Duodenal mucosa (tissue), 2 donors: ENCODE results near the gene ERCC3.
"Not testable (repeated sequence)": the region's sequence is repeated elsewhere in the genome, so short reads cannot be mapped to it uniquely, and the experiment has no call there.

Experiments used
- H3K27ac ChIP-seq: one replicate; pipeline ENCODE4 v1.7.0; 2013; ENCODE audit warnings: low read depth, low read length
- H3K27me3 ChIP-seq, 2 donors: one replicate each; pipeline ENCODE4 v1.7.0; 2013; ENCODE audit warnings: low read length in 2 of 2, control low read depth in 1 of 2; ENCODE audit not compliant: insufficient read depth in 2 of 2, control insufficient read depth in 1 of 2
- H3K36me3 ChIP-seq, 2 donors: one replicate each; pipeline ENCODE4 v1.7.0; 2013; ENCODE audit warnings: low read length in 2 of 2, control low read depth in 1 of 2; ENCODE audit not compliant: insufficient read depth in 2 of 2, control insufficient read depth in 1 of 2
- H3K4me1 ChIP-seq, 2 donors: one replicate each; pipeline ENCODE4 v1.7.0; 2013; ENCODE audit warnings: low read length in 2 of 2, control low read depth in 1 of 2; ENCODE audit not compliant: insufficient read depth in 2 of 2, control insufficient read depth in 1 of 2
- H3K4me3 ChIP-seq, 2 donors: one replicate each; pipeline ENCODE4 v1.7.0; 2013; ENCODE audit warnings: low read length in 2 of 2, low read depth in 1 of 2
- H3K9ac ChIP-seq, 2 donors: one replicate each; pipeline ENCODE4 v1.7.0; 2013; ENCODE audit warnings: low read length in 2 of 2, low read depth in 1 of 2
- H3K9me3 ChIP-seq, 2 donors: one replicate each; pipeline ENCODE4 v1.7.0; 2013; ENCODE audit warnings: low read length in 2 of 2, control low read depth in 1 of 2; ENCODE audit not compliant: control insufficient read depth in 1 of 2

The ERCC3 gene

DNA sequence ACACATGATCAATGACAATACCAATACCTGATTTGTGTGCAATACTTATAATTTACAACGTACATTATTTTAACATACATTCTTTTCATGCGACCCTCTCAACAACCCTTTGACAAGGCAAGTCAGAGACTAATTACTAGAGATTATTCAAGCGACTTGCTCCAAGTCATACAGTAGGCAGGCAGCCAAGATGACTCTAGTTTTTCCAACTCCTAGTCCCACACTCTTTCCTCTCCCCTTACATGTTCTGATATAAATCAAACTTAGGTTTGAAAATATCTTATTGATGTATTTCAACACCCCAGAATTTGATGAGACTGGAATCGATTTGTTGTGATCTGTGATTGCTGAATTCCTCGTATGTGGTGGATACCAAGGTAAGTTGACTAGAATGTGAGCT lies 65.8 kb downstream of the ERCC3 start:
- no peak overlapping the region for H3K27ac ChIP-seq
- peaks cover 11 to 12% of the 10 kb centered on the region in 2 donors for H3K4me1 ChIP-seq
- peaks cover 13 to 21% of the 10 kb centered on the region in 2 donors for H3K27me3 ChIP-seq
- H3K9ac ChIP-seq: no peak overlapping the region
- H3K4me3 ChIP-seq: no peak overlapping the region
- H3K36me3 ChIP-seq: no peaks in the 10 kb centered on the region
- H3K9me3 ChIP-seq: peaks cover 0 to 2% of the 10 kb centered on the region in 2 donors

DNA sequence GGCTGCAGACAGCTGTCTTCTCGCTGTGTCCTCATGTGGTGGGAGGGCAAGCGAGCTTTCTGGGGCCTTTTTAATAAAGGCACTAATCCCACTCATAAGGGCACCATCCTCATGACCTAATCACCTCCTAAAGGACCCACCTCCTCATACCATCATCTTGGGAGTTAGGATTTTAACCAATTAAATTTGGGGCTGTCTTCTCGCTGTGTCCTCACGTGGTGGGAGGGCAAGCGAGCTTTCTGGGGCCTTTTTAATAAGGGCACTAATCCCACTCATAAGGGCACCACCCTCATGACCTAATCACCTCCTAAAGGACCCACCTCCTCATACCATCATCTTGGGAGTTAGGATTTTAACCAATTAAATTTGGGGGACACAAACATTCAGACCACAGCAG lies 66.7 kb downstream of the ERCC3 start:
- not testable (repeated sequence) for H3K4me3 ChIP-seq, H3K27ac ChIP-seq

DNA sequence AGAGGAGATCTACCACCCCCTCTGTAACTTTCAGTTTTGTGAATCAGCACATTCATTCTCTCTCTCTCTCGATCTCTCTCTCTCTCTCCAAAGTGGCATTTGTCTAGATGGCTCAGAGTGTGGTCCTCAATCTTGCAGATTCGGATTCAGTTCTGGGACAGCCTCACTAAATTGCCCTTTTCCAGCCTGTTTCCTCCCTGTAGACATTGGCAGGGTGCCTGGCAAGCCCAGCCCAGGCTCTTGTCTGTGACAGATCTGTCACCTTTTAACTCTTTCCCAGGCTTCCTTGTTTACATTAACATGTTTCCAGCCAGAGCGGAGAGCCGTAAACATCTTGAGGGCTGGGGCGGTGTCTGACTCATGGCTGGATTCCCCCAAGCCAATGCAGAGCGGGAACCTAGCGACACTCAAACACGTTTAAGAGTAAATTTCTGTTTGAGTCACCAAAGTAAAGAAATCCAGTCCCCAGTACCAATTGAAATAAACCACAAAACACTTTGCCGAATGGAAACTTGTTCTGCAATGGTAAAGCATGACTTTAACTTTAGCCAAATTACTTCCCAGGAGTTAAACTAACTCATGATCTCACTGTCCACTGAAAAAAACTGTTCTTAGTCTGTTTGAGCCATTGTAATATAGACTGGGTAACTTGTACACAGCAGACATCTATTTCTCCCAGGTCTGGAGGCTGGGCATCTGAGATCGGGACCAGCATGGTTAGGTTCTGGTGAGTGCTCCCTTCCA lies 67.3 kb downstream of the ERCC3 start:
- no peak overlapping the region for H3K9ac ChIP-seq
- peak overlapping the region; percentile 32 to 33 for H3K4me3 ChIP-seq
- peaks cover 13 to 24% of the 10 kb centered on the region in 2 donors for H3K27me3 ChIP-seq
- H3K27ac ChIP-seq: no peak overlapping the region
- peaks cover 11 to 12% of the 10 kb centered on the region in 2 donors for H3K4me1 ChIP-seq
- no peaks in the 10 kb centered on the region for H3K36me3 ChIP-seq
- H3K9me3 ChIP-seq: peaks cover 0 to 2% of the 10 kb centered on the region in 2 donors

More for the DNA sequence above, 66.7 kb downstream of the ERCC3 start:
- peaks cover 11 to 12% of the 10 kb centered on the region in 2 donors for H3K4me1 ChIP-seq
- not testable (repeated sequence) for H3K9ac ChIP-seq, H3K9me3 ChIP-seq, H3K36me3 ChIP-seq
- peaks cover 13 to 24% of the 10 kb centered on the region in 2 donors for H3K27me3 ChIP-seq

DNA sequence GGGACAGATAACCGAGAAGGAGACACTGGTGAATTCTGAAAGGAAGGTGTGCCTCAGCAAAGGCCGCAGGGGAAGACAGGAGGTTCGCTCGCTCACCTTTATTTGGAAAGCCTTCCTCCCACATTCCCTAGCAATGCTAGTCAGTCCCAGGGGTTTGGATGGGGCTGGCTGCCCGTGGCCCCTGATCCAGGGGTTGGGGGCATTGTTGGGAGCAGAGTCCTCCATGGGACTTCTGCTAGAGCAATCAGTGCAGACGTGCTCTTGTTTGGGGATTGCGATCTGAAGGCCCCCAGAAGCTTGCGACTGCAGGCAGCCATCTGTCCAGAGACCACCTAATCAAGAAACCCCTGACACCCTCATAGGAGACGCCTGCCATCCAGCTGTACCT lies 67.8 kb downstream of the ERCC3 start:
- H3K4me1 ChIP-seq: peaks cover 11 to 12% of the 10 kb centered on the region in 2 donors
- peaks cover 16 to 26% of the 10 kb centered on the region in 2 donors for H3K27me3 ChIP-seq
- no peak overlapping the region for H3K27ac ChIP-seq
- no peak overlapping the region for H3K9ac ChIP-seq
- peaks cover 0 to 2% of the 10 kb centered on the region in 2 donors for H3K9me3 ChIP-seq
- peak overlapping the region; percentile 32 to 33 for H3K4me3 ChIP-seq
- no peaks in the 10 kb centered on the region for H3K36me3 ChIP-seq

DNA sequence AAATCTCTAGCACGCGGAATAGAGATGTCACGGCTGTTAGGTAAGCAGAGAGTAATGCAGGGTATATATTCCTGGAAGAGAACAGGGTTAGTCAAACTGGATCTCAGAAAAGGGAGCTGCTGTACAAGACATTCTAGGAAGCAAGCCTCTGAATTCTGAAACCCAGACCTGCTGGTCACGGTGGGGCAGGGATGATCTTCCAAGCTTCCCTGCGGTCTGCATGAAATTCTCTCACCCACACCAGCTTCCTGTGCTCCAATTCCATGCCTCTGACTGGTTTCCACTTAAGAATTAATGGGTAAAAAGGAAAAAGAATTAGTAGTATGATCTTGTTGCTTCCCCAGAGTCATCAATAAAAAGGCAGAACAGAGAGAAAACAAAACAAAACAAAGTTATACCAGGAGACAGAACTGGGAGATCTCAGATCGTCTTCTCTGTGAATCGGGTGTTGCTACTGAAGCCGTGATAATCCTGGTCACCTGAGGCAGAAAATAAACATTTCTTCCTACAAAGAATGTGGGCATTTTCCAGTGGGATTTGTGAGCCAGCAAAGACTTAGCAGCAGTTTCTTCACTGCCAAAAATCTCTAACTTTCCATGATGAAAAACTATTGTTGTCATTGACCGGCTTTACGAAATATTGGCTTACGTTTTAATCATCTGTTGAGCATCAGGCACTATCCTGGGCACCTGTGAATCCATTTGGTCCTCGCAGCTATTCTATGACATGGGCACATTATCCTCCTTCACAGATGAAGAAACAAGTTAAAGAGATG lies 68.6 kb downstream of the ERCC3 start:
- peaks cover 24 to 34% of the 10 kb centered on the region in 2 donors for H3K27me3 ChIP-seq
- no peak overlapping the region for H3K27ac ChIP-seq
- H3K4me3 ChIP-seq: no peak overlapping the region

DNA sequence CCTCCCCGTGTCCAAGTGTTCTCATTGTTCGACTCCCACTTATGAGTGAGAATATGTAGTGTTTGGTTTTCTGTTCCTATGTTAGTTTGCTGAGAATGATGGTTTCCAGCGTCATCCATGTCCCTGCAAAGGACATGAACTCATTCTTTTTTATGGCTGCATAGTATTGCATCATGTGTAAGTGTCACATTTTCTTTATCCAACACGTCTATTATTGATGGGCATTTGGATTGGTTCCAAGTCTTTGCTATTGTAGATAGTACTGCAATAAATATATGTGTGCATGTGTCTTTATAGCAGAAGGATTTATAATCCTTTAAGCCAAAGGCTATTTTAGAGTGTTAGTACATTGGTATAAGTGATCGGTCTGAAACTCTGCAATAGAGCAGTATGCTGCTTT lies 69.8 kb downstream of the ERCC3 start:
- not testable (repeated sequence) for H3K9ac ChIP-seq, H3K4me3 ChIP-seq, H3K9me3 ChIP-seq, H3K36me3 ChIP-seq, H3K27ac ChIP-seq
- Histone ChIP-seq H3K27me3 (peaks cover 31 to 44% of the 10 kb centered on the region in 2 donors), H3K4me1 (peaks cover 12 to 15% of the 10 kb centered on the region in 2 donors)

More for the DNA sequence above, 68.6 kb downstream of the ERCC3 start:
- no peak overlapping the region for H3K9ac ChIP-seq
- H3K36me3 ChIP-seq: no peaks in the 10 kb centered on the region
- peaks cover 12 to 14% of the 10 kb centered on the region in 2 donors for H3K4me1 ChIP-seq
- H3K9me3 ChIP-seq: peaks cover 0 to 2% of the 10 kb centered on the region in 2 donors

DNA sequence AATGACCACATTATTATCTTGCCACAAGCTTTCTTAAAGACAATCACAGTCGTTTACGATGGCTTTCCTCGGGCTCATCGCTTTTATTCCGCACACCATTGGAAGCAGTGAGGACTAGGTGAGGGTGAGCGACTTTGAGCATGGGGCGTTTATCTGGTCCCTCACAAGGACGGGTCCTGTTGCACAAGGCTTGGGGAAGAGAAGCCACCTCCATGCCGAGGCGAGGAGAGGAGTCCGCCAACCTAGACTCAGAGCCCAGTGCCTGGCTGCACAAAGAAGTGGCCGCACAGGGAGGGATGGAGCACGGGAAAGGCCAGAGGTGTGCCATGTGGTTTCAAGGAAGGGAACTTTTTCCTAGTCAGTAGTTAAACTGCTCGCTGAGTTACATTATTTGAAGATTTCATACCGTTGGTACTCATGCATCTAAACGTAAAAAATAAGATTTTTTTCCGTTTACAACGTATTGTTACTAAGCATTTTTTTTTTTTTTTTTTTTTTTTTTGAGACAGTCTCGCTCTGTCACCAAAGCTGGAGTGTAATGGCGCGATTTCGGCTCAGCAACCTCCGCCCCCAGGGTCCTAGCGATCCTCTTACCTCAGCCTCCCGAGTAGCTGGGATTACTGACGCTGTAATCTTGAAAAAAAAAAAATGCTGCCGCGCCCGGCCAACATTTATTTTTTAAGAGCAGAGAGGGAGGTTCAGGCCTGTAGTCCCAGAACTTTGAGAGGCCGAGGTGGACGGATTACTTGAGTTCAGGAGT lies 73.0 kb downstream of the ERCC3 start:
- Histone ChIP-seq H3K27me3 (peaks cover 52 to 67% of the 10 kb centered on the region in 2 donors), H3K27ac (no peak overlapping the region), H3K9me3 (no peaks in the 10 kb centered on the region), H3K9ac (no peak overlapping the region), H3K4me1 (peaks cover 2 to 11% of the 10 kb centered on the region in 2 donors), H3K4me3 (peak overlapping the region in 1 of 2 donors; percentile 2), H3K36me3 (no peaks in the 10 kb centered on the region)

DNA sequence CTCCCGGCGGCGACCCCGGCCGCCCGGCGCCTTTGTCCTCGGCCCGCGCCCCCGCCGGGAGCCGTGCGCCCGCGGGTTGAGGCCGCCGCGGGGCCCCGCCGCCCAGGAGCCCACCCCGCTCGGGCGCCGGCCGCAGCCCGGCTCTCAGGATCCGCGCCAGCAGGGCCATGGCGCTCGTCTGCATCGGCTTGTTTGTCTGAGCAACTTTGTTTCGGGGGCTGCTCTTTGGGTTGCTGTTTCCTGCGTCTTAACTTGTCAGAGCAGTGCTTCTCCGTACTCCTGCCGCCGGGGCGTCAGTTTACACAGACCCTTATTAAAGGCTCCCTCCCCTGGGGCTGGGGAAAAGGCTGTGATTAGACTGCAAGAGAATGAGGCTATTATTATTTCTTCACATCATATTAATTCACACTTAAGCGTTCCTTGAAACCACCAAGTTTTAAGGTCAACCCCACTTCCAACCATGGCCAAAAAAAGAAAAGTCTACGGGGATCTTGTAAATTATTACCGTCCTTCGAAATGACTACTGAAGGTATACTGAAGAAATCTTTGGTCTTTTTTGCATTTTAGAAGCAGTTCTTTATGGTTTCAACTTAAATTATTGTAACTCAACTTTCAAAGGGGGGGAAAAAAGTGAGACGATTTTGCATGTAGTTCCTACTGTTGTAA lies 73.7 kb downstream of the ERCC3 start, which contains the start of gene CYP27C1:
Gene CYP27C1 (minus strand): TSS at position 198 of the 666 bp plus-strand sequence. CDS start 29 bp downstream, at position 169.
- H3K4me1 ChIP-seq: peaks cover 0 to 11% of the 10 kb centered on the region in 2 donors
- no peaks in the 10 kb centered on the region for H3K36me3 ChIP-seq
- peak within 1 kb of the TSS; percentile 15 to 43 for H3K4me3 ChIP-seq
- H3K9me3 ChIP-seq: no peaks in the 10 kb centered on the region
- peaks cover 50 to 59% of the 10 kb centered on the region in 2 donors for H3K27me3 ChIP-seq
- H3K9ac ChIP-seq: no peak within 1 kb of the TSS
- no peak within 1 kb of the TSS for H3K27ac ChIP-seq

DNA sequence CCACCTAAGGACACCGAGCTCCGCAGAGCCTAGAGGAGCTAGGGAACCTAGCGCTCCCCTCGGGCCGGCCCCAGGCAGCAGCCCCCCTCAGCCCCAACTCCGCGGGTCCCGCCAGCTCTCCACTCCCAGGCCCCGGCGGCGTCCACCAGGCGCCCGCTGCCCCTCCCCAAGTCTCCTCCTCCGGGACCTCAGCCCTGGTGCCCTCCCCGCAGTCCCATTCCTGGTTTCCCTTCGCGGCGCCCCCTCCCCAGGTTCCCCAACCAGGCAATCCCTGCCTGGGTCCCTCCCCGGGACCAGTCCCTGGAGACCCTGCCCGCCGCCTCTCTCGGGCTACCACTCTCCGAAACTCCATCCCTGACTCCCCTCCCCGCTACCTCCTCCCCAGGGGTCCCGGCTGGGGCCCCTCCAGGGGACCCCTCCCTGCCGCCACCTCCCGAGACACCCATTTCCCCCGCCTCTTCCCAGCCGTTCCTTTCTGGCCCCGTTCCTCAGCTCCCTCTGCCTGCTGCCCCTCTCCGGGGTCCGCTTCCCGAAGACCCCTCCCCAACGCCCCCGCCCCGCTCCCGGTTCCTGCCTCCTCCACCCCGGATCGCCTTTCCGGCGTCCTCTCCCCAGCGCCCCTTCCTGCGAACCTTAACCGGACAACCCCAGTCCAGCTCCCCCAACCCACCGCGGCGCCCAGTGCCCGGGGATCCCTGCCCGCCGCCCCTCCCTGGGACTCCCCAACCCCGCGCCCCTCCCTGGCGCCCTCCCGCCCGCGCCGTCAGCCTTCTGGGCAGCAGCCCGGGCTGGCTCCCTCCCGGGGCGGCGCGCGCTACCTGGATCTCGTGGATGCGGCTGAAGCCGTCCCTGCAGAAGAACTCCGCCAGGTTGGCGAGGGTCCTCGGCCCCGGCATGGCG lies 74.5 kb downstream of the ERCC3 start:
- Histone ChIP-seq H3K9ac (no peak overlapping the region), H3K4me1 (peaks cover 0 to 11% of the 10 kb centered on the region in 2 donors), H3K27me3 (peaks cover 44 to 53% of the 10 kb centered on the region in 2 donors), H3K9me3 (no peaks in the 10 kb centered on the region), H3K27ac (no peak overlapping the region), H3K36me3 (no peaks in the 10 kb centered on the region), H3K4me3 (peak overlapping the region; percentile 15 to 43)
